NCI-H2227 treated with DMSO at 0.1 percent for 48 hours (cell line): ENCODE data around the gene CSNK1E.

Experiments
- DNase-seq: peaks from one replicate; lab custom pipeline; 2025; lab: John Stamatoyannopoulos, UW

The CSNK1E gene

DNA sequence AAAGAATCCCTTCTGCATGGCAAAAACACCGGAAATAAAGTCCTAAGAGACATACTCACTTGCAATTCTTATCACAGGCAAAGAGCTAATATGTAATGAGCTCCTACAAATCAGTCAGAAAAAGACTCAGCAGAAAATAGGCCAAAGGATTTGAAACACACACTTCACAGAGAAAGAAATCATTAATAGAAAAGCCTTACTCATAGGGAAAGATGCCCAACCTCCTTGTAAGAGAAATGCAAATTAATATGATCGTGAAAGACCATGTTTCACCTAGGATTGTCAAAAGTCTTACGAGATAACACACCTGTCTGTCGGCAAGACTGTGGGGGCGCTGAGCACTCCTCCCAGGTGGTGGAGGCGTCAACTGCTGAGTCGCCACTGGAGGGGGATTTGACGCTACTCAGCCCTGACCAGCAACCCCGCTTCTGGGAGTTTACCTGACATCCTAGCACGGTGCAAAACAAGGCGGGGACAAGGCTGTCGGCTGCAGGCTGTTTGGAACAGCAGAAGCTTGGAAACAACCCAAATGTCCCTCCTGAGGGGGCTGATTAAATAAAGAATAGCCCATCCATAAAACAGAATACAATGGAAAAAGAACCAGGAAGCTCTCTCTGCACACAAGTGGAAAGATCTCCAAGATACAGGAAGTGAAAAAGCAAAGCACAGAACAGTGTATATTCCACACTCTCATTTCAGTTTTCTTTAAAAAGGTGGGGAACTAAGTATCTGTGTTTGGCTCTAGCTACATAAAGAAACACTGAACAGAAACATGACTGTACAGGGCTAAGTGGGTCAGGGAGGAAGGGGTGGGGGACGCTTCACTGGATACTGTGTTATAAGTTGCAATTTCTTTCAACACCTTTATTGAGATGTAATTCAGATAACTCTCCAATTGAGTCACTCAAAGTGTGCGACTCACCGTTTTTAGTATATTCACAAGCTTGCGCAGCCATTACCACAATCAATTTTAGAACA is 11.5 kb downstream of the CSNK1E start:
- no peak for DNase-seq

DNA sequence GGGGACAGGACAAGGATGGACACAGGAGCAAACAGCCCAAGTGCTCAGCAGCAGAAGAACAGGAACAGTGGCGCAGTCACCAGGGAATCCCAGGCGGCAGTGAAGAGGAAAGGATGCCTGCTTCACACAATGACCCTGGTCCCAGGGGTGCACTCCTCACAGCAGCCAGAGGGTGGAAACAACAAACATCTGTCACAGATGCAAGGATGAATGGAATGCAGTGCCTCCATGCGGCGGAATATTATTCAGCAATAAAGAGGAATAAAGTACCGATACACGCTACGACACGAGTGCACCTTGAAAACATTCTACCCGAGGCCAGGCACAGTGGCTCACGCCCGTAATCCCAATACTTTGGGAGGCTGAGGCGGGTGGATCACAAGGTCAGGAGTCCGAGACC is 12.7 kb downstream of the CSNK1E start:
- DNase-seq, result no peak

DNA sequence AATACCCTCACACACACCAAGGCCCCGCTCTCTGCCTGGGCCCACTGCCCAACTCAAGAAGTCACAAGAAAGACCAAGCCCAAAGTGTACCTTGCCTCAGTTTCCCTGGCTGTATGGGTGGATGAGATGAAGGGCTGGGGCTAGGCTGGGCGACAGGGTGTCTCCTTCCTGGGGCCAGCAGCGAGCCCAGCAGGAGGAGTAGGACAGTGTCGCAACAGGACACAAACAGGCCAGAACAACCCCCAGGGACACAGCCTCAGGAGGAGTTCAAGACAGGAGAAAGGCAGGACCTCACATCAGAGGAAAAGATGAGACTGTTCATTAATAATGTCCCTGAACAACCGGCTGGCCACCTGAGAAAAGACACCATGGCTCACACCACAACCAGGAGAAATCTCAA is 13.3 kb downstream of the CSNK1E start:
- no peak for DNase-seq

DNA sequence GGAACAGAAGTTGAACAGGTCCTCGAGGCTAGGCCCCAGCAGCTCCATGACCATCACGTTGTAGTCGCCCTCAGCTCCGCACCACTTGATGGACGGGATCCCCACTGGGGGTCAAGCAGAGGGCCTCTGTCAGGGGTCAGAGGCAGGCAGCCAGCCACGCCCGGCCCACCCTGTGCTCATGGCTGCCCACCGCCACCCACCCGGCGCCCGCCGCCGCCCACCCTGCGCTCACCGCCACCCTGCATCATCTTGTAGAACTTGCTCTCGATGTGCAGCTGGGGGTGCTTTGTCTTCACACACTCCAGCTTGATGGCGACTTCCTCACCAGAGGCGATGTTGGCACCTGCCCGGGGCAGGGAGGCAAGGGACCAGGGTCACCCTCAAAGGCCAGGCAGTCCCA is 14.3 kb downstream of the CSNK1E start:
- no peak for DNase-seq

DNA sequence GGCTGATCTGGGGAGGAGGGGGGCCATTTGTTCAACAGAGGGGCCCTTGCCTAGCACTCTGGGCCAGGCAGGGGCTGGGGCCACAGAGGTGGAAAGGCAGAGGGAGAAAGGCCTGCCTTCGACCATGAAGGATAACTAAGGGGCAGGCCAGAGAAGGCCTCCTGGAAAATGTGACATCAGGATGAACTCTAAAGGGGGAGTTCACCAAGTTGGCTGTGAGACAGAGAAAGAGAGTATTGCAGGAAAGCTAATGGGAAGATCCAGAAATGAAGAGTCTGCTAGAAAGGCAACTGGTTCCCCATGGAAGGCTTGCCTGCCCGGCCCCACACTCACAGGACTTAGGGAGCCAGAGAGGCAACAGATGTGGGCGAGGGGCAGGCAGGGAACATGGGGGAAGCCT is 16.3 kb downstream of the CSNK1E start:
- no peak for DNase-seq

DNA sequence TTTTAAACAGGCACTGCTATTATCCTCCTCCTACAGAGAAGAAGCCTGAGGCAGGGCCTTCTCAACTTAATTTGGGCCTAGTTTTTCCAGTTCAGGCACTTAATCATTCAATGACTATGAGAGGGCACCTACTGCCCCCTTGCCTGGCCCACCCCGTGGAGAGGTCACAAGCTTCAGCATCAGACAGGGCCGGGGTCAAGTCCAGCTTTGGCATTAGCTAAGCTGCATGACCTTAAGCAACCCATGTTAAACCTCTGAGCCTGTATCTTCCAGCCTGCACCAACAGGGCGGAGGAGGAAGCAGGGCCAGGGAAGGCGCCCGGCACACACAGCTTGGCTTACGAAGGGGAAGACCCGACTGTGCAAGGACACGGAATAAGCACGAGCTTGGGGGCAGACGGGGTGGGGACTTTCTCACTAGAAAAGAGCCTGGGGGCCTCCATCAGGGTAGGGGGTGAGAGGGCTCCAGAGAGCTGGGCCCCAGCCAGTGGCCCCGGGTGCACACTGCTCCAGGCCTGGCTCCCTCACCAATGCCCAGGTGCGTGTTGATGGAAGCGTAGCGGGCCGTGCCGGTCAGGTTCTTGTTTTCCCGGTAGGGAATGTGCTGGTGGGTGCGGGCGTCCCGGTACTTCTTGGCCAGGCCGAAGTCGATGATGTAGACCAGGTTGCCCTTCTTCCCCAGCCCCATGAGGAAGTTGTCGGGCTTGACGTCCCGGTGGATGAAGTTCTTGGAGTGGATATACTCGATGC is 16.9 kb downstream of the CSNK1E start:
- no peak for DNase-seq

DNA sequence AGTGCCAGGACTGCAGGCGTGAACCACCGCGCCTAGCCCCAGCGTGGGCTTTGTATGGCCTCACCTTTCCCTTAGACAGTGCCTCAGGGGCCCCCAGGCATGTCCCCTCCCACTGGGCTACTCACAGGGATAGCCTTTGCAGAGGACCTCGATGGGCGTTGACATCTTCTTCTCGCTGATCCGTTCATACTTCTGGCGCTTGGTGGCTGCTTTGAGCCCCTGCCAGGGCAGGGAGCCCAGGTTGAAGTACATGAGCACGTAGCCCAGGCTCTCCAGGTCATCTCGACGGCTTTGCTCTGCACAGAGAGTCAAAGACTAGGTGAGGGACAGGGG is 17.5 kb downstream of the CSNK1E start:
- no peak for DNase-seq

DNA sequence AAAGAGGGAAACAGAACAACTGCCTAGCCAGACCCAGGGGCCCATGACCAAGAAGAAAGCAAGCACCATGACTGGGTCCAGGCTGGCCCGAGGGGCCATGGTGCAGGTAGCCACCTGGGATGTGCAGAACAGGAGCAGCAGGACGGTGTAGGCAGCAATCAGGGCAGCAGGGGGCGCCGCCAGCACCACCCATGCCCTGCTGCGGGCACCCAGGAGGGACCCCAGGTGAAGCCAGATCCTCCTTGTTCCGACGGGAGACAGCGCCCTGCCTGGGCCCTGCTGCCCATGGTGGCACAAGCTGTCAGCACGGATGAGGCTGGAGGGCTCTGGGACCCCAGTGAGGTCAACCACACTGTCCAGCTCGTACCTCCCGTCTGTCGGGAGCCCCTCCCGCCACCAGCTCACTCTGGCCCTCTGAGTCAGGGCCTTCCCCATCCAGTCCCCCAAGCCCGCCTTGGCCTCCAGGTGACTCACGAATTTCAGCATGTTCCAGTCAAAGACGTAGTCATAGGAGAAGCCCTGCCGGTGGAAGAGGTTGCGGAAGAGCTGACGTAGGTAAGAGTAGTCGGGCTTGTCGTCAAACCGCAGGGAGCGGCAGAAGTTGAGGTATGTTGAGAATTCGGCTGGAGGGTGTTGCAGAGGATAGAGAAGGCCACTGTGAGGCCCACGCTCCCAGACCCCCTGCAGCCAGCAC is 18.8 kb downstream of the CSNK1E start:
- no peak for DNase-seq

DNA sequence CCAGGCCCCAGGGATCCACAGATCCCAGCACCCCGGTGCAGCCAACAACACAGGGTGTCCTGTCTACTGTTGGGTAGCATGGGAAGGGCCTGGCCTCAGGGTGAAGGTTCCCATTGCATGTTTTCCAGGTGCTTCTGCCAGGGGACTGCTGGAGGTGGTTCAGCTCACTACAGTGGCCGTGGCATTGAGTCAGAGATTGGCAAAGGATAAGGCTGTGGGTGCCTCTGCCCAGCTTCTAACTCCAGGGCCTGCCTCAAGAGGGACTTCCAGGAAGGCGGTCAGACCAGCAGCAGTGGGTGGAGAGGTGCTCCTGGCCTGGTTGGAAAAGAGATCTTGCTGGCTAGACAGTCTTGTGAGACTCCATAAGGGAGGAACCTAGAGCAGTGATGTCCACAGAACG is 20.9 kb downstream of the CSNK1E start:
- DNase-seq, result no peak

DNA sequence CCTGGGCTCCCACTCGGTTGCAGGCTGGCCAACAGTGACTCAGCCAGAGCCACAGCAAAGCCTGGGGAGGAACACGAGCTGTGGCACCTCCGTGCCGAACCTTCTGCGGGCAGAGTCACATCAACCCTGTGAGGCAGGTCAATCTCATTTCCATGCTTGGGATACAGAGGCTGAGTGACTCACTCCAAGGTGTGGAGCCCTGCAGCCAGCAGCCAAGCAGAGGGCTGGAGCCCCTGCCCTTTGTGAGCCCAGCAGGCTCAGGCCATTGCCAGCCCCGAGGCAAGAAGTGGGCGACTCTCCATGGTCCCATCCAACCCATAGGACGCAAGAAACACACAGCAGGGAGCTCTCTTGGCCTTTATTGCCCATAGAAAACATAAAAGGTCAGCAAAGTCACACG is 21.4 kb downstream of the CSNK1E start:
- DNase-seq, result no peak

DNA sequence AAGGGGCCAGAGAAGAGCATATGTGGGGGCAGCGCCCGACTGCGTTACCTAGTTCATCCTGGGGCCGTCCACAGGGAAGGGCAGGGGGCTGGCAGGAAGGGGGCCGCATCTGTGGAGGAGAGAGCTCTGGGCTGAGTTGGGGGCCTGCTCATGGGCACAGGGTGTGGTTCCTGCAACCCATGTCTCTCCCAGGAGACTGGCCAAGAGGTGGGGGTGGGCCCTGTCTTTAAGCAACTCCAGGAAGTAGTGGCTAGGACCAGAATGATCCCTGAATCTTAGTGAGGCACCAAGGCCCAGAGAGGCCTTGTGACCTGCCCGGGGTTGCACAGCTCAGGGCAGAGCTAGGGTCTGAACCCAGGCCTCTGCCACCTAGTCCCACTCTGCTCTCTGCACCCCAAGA is 21.9 kb downstream of the CSNK1E start:
- no peak for DNase-seq

DNA sequence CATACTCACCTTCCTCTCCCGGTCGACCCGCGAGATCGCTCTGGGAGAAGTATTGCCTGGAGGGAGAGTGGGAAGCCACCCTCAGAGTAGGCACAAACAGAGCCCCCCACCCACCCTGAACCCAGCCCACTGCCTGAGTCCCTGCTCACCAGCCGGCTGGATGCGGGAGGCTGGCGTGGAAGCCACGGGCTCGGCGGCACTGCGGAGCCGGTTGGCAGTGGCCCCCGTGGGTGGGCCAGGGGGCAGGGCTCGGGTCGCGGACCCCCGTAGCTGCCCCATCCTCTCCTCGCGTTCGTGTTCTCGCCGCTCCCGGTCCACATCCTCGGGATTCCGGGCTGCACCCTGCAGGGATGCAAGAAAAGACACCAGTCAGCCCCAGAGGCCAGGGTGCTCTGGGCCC is 23.0 kb downstream of the CSNK1E start:
- DNase-seq, result no peak

DNA sequence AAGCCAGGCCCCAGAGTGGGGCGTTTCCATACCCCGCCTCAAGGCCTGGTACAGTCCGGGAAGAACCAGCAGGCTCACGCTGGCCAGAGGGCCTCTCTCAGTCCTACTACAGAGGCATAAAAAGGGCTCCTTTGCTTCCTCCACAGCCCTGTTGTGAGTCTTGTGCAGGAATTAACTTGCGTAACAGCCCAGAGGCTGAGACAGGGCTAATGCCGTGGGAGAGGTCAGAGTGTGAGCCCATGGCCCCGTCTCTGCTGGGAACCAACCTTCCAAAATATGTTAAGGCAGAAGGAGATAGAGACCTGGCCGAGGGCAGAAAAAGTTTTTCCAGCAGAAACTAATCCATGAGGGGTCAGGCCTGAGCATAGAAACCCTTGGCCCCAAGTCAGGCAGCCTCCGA is 24.5 kb downstream of the CSNK1E start:
- no peak for DNase-seq

DNA sequence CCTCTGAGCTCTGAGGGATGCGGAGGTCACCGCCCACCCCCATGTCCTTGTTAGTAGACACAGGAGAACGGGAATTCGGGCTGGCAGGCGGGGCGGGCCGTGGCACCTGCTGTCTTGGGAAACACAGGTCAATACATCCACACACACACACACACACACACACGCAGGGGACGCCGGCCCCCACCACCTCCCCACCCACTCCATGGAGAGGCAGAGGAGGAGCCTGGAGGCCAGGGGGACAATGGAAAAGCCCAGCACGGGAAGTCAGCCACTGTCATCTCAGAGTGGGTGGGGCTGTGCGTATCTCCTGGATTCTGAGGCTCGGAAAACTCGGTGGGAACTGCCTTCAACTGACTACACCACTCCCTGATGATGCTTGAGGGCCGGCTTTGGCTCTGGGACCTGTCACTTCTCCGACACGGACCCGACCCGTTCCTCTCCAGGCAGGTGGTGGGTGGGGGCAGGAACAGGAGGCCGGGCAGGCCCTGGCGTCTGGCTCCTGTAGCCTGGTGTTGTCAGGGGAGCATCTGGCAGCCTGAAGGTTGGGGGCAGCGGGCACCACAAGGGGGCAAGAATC is 25.9 kb downstream of the CSNK1E start:
- DNase-seq, result peak; percentile 9

DNA sequence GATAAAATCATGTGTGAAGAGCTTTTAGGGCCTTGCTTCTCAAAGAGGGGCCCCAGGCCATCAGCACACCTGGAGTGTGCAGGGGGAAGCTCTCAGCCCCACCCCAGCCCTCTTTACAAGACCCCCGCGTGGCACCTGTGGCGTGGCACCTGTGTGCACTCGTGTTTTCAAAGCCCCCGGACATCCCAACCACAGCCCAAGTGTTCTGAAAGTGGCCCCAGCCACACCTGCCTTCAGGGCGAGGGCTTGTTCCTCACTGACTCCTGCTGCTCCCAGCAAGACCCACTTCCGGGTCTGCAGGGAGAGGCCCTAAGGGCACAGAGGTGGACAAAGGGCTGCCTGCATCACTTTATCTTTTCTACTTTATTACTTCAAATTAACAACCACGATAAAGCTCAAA is 26.9 kb downstream of the CSNK1E start:
- no peak for DNase-seq

DNA sequence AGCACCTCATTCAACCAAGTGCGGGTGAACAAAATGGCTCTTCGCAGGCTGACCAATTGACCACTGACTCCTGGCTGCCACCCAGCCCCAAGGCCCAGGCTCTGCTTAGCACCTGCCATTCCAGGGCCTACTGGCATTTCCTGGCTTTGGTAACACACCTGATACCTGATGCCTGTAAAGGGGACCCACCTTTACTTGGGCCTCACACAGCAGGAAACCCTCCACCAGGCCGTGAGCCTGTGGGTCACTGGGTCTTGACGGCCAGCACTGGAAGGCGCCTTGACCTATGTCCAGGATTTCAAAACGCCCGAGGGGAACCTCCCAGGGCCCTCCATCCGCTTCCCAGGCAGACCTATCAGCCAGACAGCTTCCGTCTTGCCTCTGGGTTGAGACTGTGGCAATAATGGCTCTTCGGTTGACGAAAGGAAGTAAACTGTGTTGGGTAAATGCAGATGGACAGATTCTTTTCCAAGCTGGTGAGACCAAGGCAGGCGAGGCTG is 27.6 kb downstream of the CSNK1E start:
- no peak for DNase-seq

DNA sequence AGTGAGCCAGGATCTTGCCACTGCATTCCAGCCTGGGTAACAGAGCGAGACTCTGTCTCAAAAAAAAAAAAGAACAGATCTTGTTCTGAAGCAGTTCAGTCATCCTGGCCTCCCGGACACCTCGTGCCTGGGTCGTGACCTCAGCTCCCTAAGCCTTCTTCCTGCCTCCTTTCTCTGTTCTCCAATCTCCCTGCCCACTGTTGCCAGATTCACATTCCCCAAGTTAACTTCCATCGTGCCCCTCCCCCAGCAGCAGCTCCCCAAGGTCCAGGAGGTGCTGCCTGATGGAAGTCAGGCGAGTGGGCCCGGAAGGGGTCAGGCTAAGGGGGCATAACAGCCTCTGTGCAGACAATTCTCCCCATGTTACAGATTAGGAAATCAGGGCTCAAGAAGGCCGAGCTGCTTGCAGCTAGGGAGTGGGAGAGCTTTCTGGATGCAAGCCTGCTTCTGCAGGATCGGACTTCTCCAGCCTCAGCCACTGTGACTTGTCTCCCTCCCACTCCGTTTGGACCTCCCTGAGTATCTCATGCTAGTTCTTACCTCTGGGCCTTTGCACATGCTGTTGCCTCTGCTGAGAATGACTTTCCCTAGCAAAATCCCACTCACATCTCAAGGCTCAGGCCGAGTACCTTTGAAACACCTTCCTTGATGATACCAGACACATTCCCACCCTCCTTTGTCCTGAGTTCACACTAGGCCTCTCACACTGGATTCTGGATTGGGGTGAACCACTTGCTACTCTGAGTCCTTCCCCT is 30.1 kb downstream of the CSNK1E start:
- DNase-seq, result no peak

DNA sequence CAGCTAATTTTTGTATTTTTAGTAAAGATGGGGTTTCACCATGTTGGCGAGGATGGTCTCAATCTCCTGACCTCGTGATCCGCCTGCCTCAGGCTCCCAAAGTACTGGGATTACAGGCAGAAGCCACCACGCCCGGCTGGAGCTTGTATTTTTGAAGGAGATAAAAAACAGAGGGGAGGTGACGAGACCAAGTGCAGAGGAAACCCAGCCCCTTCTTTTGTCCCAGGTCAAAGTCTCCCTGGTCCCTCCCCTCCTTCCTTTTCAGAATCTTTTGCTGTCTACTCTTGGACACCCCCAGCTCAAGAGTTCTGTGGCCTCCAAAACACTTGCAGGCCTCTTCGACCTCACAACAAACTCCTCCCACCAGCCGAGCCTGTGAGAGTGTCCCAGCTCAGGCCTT is 32.2 kb downstream of the CSNK1E start:
- no peak for DNase-seq

DNA sequence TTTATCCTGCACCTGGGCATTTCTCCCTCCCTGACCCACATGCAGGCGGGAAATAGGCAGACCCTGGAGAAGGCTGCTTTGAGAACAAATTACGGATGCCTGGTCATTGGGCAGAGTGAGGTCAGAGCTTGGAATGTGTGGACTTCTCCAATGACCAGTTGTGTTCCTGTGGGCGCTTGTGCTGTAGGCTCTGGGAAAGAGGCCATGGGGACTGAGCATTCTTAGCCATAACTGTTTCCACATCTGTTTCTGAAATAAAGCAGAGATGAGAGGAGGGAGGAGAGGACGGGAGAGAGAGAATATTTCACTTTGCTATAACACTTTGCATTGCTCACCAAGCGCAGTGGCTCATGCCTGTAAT is 33.2 kb downstream of the CSNK1E start:
- DNase-seq, result no peak

DNA sequence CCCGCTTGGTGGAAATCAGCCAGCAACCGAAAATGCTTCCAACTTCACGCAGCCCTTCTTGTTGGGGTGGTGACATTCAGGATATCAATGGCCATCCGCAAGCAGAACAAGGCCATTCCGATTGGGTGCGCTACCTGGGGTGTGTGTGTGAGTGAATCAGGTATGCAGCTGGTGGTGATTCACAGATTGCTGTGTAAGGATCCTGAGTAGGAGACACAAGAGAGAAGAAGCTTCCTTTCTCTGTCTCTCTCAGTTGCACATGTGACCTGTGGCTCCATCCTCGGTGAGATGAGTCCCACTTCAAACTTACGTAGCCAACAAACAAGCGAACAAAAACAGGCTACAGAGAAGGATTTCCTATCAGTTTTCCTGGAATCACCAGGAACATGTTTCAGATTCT is 34.8 kb downstream of the CSNK1E start:
- no peak for DNase-seq

DNA sequence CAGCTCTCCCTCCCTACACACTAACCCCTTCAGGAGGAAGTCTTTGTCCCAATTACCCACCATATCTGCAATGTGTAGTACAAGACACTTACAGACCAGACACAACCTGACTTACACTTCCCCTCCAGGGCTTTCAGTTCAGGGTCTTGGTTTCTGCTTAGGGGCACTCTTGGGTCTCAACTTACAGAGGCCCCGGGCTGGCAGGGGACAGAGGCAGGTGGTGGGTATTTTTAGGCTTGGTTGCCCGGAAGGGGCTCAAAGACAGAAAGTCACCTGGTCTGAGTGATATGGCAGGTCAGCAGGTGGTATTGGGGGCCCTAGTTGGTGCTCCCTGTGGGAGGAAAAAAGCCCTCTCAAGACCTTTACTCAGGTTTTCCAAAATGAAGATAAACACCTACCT is 41.1 kb downstream of the CSNK1E start:
- no peak for DNase-seq
